ENCODE results near the gene DHX32. TPM values are rescaled to one million over a fixed set of nuclear protein-coding genes. Genes with fewer than 3 reads are reported as not detected.

Gene DHX32
- polyA plus RNA-seq, 1 donor from 2014 or later = 25.2 TPM

- Histone ChIP-seq H3K9me2 (ENCODE audit: insufficient read depth, low read length) (no peaks in the 10 kb centered on the region), H3K79me2 (replicated peaks; ENCODE audit: insufficient read depth, low read length) (no peaks in the 10 kb centered on the region), H3K4me2 (ENCODE audit: low read length) (no peak overlapping the region), H3K36me3 (ENCODE audit: insufficient read depth, low read length) (no peaks in the 10 kb centered on the region), H2AFZ (ENCODE audit: low read depth, low read length) (no peak overlapping the region), H3K27ac (ENCODE audit: low read length) (no peak overlapping the region), H3K9me3 (ENCODE audit: low read length) (no peaks in the 10 kb centered on the region), H3K4me3 (ENCODE audit: low read length) (no peak overlapping the region), H3K9ac (ENCODE audit: low read length) (no peak overlapping the region), H3F3A (ENCODE audit: insufficient read depth, low read length, poor library complexity, severe bottlenecking) (no peaks in the 10 kb centered on the region), H3K27me3 (ENCODE audit: insufficient read depth, low read depth, low read length) (no peaks in the 10 kb centered on the region), H4K20me1 (ENCODE audit: insufficient read depth) (no peaks in the 10 kb centered on the region)
- no peak for TF ChIP-seq POLR2AphosphoS5 (IDR thresholded peaks at IDR 0.05)
- TF ChIP-seq REST (IDR thresholded peaks at IDR 0.05; ENCODE audit: borderline replicate concordance) = no peak
- no peak for TF ChIP-seq RAD21 (conservative IDR thresholded peaks at IDR 0.05)
- no peak for TF ChIP-seq SMC3 (conservative IDR thresholded peaks at IDR 0.05; ENCODE audit: poor library complexity)
- TF ChIP-seq EP300 (conservative IDR thresholded peaks at IDR 0.05; ENCODE audit: poor library complexity, severe bottlenecking) = no peak
- TF ChIP-seq MXI1 (conservative IDR thresholded peaks at IDR 0.05; ENCODE audit: poor library complexity, severe bottlenecking) = no peak
- TF ChIP-seq CTCF (IDR thresholded peaks at IDR 0.05; ENCODE audit: poor library complexity, severe bottlenecking) = no peak
- no peak for TF ChIP-seq EZH2 (IDR thresholded peaks at IDR 0.05; ENCODE audit: borderline replicate concordance, insufficient read depth, low read length, poor library complexity, severe bottlenecking)
- TF ChIP-seq TAF1 (IDR thresholded peaks at IDR 0.05; ENCODE audit: low read depth) = no peak
Measured at GRCh38 chr10:125792342-125793300, 88.5 kb downstream of the DHX32 start.

DNA sequence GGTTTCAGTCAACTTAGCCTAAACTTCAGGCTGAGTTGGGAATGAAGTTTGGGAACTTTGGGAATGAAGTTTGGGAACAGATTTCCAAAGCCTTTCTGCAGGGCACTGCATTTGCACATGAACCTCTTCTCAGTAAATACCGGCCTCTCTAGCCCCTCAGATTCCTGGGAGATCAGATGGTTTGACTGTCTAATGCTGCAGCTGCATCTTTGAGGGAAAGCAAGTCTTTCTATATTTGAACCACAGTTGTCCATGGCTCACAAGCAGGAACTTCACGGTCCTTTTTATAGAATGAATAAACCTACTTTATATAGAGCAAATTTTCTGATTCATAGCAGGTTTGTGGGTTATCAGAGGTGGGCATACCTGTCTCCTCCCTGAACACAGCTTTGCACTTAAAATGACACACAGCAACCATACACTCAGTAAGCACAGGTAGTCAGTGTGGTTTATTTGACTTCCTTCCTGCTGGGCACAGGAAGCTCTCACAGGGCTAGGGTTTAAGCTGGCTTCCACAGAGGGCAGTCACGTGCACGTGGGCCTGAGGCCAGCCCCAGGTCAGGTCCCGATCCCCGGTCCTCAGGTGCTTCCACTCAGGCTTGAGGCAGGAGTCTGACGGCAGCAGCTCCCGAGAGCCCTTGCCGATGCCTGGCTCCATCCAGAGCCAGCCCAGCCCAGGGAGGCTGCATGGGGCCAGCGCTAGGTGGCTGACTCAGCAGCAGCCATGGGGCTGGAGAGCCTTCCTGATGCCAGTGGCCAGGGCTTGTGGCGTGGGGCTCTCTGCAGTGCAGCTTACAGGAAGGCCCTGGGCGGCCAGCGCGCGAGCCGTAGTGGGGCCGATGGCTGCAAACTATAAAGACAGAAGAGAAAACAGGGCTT is 92.7 kb downstream of the DHX32 start:
- Histone ChIP-seq H3K27me3 (ENCODE audit: insufficient read depth, low read depth, low read length) (no peaks in the 10 kb centered on the region), H3K9me2 (ENCODE audit: insufficient read depth, low read length) (no peaks in the 10 kb centered on the region), H3K9ac (ENCODE audit: low read length) (no peak overlapping the region), H3F3A (ENCODE audit: insufficient read depth, low read length, poor library complexity, severe bottlenecking) (no peaks in the 10 kb centered on the region), H3K27ac (ENCODE audit: low read length) (no peak overlapping the region), H3K36me3 (ENCODE audit: insufficient read depth, low read length) (no peaks in the 10 kb centered on the region), H3K4me2 (ENCODE audit: low read length) (no peak overlapping the region), H3K4me3 (ENCODE audit: low read length) (no peak overlapping the region), H2AFZ (ENCODE audit: low read depth, low read length) (no peak overlapping the region), H4K20me1 (ENCODE audit: insufficient read depth) (no peaks in the 10 kb centered on the region), H3K79me2 (replicated peaks; ENCODE audit: insufficient read depth, low read length) (no peaks in the 10 kb centered on the region), H3K9me3 (ENCODE audit: low read length) (no peaks in the 10 kb centered on the region)
- no peak for TF ChIP-seq SMC3 (conservative IDR thresholded peaks at IDR 0.05; ENCODE audit: poor library complexity)
- TF ChIP-seq RAD21 (conservative IDR thresholded peaks at IDR 0.05) = no peak
- TF ChIP-seq REST (IDR thresholded peaks at IDR 0.05; ENCODE audit: borderline replicate concordance) = no peak
- TF ChIP-seq EP300 (conservative IDR thresholded peaks at IDR 0.05; ENCODE audit: poor library complexity, severe bottlenecking) = no peak
- no peak for TF ChIP-seq POLR2AphosphoS5 (IDR thresholded peaks at IDR 0.05)
- TF ChIP-seq MXI1 (conservative IDR thresholded peaks at IDR 0.05; ENCODE audit: poor library complexity, severe bottlenecking) = no peak
- no peak for TF ChIP-seq TAF1 (IDR thresholded peaks at IDR 0.05; ENCODE audit: low read depth)
- no peak for TF ChIP-seq EZH2 (IDR thresholded peaks at IDR 0.05; ENCODE audit: borderline replicate concordance, insufficient read depth, low read length, poor library complexity, severe bottlenecking)
- TF ChIP-seq CTCF (IDR thresholded peaks at IDR 0.05; ENCODE audit: poor library complexity, severe bottlenecking) = no peak
